Measurements from ENCODE around the gene KLF15. TPM values are rescaled to one million over a fixed set of nuclear protein-coding genes. Genes with fewer than 3 reads are reported as not detected.

KLF15 gene
- total RNA-seq, 1 experiment from 2014 or later: 14.7 TPM

DNA sequence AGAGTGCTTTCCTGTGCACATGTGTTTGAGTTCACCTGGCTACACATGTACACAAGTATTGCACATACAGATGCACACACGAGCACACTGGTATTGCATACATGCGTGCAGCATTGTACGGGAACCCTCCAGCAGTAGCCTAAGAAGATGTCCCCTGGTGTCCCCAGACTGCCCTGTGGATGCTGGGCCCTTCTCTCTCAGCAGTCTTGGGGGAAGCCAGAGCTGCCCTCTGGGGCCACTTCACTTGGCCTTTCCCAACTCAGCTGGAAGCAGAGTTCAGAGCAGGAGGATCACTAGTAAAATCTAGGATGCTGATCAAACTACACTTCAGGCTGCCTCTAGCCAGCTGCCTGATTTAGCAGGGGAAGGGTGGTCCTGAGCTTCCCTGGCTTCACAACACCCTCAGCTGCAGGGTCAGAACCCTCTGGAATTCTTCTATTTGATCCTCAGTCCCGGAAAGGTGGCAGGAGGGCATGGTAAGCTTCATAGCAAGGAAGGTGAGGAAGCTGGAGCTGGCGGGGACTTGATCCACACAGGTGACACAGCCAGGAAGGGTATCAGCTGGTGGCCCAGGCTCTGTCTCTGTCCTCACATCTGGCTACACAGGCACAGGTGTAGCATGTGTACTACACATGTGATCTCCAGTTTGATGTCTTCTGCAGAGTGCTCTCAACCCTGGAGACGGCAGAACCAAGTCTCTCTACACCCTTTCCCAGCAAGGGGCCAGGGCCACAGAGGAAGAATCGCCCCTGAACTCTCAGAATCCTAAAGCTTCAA, 36.5 kb downstream of the KLF15 start (continued):
- TF ChIP-seq IRF2 (CRISPR knock-in tag; IDR thresholded peaks at IDR 0.05; ENCODE audit: borderline replicate concordance, low read depth) (no peak), ATF2 (CRISPR knock-in tag; IDR thresholded peaks at IDR 0.05; ENCODE audit: borderline replicate concordance, low read depth) (no peak), IRF1 (CRISPR knock-in tag; IDR thresholded peaks at IDR 0.05) (no peak), ELF4 (CRISPR knock-in tag; IDR thresholded peaks at IDR 0.05; ENCODE audit: low read depth) (no peak), ZNF671 (CRISPR knock-in tag; IDR thresholded peaks at IDR 0.05) (no peak), TCF7 (CRISPR knock-in tag; IDR thresholded peaks at IDR 0.05; ENCODE audit: low read depth) (no peak), USF2 (CRISPR knock-in tag; IDR thresholded peaks at IDR 0.05) (no peak)
- TF ChIP-seq, protein P1, sequence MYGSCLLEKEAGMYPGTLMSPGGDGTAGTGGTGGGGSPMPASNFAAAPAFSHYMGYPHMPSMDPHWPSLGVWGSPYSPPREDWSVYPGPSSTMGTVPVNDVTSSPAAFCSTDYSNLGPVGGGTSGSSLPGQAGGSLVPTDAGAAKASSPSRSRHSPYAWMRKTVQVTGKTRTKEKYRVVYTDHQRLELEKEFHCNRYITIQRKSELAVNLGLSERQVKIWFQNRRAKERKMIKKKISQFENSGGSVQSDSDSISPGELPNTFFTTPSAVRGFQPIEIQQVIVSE (CRISPR knock-in tag; IDR thresholded peaks at IDR 0.05; ENCODE audit: borderline replicate concordance): no peak
- TF ChIP-seq, protein P2, sequence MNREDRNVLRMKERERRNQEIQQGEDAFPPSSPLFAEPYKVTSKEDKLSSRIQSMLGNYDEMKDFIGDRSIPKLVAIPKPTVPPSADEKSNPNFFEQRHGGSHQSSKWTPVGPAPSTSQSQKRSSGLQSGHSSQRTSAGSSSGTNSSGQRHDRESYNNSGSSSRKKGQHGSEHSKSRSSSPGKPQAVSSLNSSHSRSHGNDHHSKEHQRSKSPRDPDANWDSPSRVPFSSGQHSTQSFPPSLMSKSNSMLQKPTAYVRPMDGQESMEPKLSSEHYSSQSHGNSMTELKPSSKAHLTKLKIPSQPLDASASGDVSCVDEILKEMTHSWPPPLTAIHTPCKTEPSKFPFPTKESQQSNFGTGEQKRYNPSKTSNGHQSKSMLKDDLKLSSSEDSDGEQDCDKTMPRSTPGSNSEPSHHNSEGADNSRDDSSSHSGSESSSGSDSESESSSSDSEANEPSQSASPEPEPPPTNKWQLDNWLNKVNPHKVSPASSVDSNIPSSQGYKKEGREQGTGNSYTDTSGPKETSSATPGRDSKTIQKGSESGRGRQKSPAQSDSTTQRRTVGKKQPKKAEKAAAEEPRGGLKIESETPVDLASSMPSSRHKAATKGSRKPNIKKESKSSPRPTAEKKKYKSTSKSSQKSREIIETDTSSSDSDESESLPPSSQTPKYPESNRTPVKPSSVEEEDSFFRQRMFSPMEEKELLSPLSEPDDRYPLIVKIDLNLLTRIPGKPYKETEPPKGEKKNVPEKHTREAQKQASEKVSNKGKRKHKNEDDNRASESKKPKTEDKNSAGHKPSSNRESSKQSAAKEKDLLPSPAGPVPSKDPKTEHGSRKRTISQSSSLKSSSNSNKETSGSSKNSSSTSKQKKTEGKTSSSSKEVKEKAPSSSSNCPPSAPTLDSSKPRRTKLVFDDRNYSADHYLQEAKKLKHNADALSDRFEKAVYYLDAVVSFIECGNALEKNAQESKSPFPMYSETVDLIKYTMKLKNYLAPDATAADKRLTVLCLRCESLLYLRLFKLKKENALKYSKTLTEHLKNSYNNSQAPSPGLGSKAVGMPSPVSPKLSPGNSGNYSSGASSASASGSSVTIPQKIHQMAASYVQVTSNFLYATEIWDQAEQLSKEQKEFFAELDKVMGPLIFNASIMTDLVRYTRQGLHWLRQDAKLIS (CRISPR knock-in tag; IDR thresholded peaks at IDR 0.05; ENCODE audit: borderline replicate concordance): no peak

DNA sequence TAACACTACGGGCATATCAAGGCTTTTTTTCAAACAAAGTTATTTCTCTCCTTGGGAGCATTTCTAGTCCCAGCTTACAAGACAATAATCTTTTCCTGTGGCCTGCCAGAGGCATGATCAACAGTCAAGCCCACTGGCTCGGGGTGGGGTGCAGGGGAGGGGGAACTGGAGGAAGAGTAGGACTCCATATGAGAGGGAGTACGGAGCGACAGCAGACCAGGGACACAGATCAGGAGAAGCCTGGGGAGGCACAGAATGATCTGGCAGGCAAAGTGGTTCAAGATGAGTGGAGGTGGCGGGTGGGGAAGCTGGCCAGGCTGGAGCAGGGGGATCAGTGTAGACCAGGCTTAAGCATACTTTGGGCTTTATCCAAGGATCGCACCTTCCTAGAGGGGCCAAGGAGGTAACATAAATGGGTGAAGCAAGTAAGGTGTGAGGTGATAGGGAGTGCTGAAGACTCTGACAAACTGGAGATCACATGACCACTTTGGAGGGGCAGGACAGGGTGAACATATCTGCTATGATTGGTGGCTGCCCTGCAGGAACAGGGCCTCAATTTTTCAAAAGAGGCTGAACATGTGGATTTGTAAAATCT, 37.4 kb downstream of the KLF15 start:
- no peaks in the 10 kb centered on the region for H3K36me3 Mint-ChIP-seq
- ATAC-seq: no peak
- H3K4me1 Mint-ChIP-seq: peaks cover 14% of the 10 kb centered on the region
- no peak for TF ChIP-seq ZNF232 (CRISPR knock-in tag; IDR thresholded peaks at IDR 0.05)
- peak; percentile 28; the same call in 1 of the 2 replicates for TF ChIP-seq USF2 (CRISPR knock-in tag; IDR thresholded peaks at IDR 0.05)
- TF ChIP-seq, protein P3, sequence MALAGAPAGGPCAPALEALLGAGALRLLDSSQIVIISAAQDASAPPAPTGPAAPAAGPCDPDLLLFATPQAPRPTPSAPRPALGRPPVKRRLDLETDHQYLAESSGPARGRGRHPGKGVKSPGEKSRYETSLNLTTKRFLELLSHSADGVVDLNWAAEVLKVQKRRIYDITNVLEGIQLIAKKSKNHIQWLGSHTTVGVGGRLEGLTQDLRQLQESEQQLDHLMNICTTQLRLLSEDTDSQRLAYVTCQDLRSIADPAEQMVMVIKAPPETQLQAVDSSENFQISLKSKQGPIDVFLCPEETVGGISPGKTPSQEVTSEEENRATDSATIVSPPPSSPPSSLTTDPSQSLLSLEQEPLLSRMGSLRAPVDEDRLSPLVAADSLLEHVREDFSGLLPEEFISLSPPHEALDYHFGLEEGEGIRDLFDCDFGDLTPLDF (CRISPR knock-in tag; IDR thresholded peaks at IDR 0.05): no peak
- ChIA-PET CTCF (no interaction called here), POLR2A (no interaction called here)
- no peak overlapping the region for H3K4me3 Mint-ChIP-seq
- H3K27me3 Mint-ChIP-seq (ENCODE audit: low read depth): no peaks in the 10 kb centered on the region
- H3K27ac Mint-ChIP-seq: no peak overlapping the region
- H3K9me3 Mint-ChIP-seq: no peaks in the 10 kb centered on the region; the same call in 1 of the 2 replicates
- DNase-seq (ENCODE audit: low spot score): no peak

Measured in WTC11 (cell line).